CD4-positive, alpha-beta T cell (primary cell): ENCODE measurements around the gene SMYD4. TPM values are rescaled to one million over a fixed set of nuclear protein-coding genes. Genes with fewer than 3 reads are reported as not detected.
A peak's percentile ranks its signal among the peaks of the same experiment; 100 is the strongest.

Experiments
- ATAC-seq: fragments of 200-7000 bp; cut with Tn5 transposase; one replicate; pipeline ENCODE4 v1.10.0; 2022; ENCODE audit warnings: mild to moderate bottlenecking; ENCODE audit not compliant: poor library complexity
- CTCF ChIA-PET: fragments of 350-600 bp; sonication (Branson Sonifier 250); formaldehyde crosslinking; loops from one replicate; lab custom pipeline; 2021; ENCODE audit warnings: antibody characterized with exemption, inconsistent platforms; lab: Charles Lee
- POLR2A ChIA-PET: fragments of 350-600 bp; sonication (Branson Sonifier 250); formaldehyde crosslinking; loops from one replicate; lab custom pipeline; 2021; ENCODE audit warnings: antibody characterized with exemption, inconsistent platforms; lab: Charles Lee
- DNase-seq, 14 experiments: peaks; one replicate each; pipeline ENCODE4 v3.0.0-alpha.2; 2013 to 2020; ENCODE audit warnings: mixed read lengths in 2 of 14
- H3K27ac ChIP-seq, 2 donors: one replicate each; pipeline versions ENCODE4 v1.5.1 to v1.7.0; 2013; ENCODE audit warnings: low read length in 2 of 2, low read depth in 1 of 2, mild to moderate bottlenecking in 1 of 2
- H3K27me3 ChIP-seq, 2 experiments: 1 replicate in 1 of 2; 2 replicates in 1 of 2; pipeline versions ENCODE4 v1.6.1 to v1.7.0; 2013; ENCODE audit warnings: low read length in 2 of 2, control low read depth in 1 of 2, mild to moderate bottlenecking in 1 of 2, moderate library complexity in 1 of 2; ENCODE audit not compliant: insufficient read depth in 2 of 2, control insufficient read depth in 1 of 2
- H3K36me3 ChIP-seq: one replicate; pipeline ENCODE4 v1.6.1; 2013; ENCODE audit warnings: low read length, control low read depth; ENCODE audit not compliant: insufficient read depth
- H3K4me1 ChIP-seq: one replicate; pipeline ENCODE4 v1.6.1; 2013; ENCODE audit warnings: low read length, control low read depth; ENCODE audit not compliant: insufficient read depth
- H3K4me3 ChIP-seq: one replicate; pipeline ENCODE4 v1.5.1; 2013; ENCODE audit warnings: mild to moderate bottlenecking, low read length, moderate library complexity
- H3K9me3 ChIP-seq, 2 experiments: 1 replicate in 1 of 2; 2 replicates in 1 of 2; pipeline versions ENCODE4 v1.6.1 to v1.7.0; 2013; ENCODE audit warnings: low read length in 2 of 2, mild to moderate bottlenecking in 2 of 2, control low read depth in 1 of 2, moderate library complexity in 1 of 2; ENCODE audit not compliant: control insufficient read depth in 1 of 2, insufficient read depth in 1 of 2
- H3K27ac Mint-ChIP-seq: one replicate; pipeline ENCODE4 v1.8.0; 2020; ENCODE audit warnings: mixed read lengths
- H3K27me3 Mint-ChIP-seq: one replicate; pipeline ENCODE4 v1.8.0; 2021; ENCODE audit warnings: mixed read lengths
- H3K36me3 Mint-ChIP-seq: one replicate; pipeline ENCODE4 v1.8.0; 2021; ENCODE audit warnings: low read depth, mixed read lengths
- H3K4me1 Mint-ChIP-seq: one replicate; pipeline ENCODE4 v1.8.0; 2021; ENCODE audit warnings: low read depth, mixed read lengths
- H3K4me3 Mint-ChIP-seq: one replicate; pipeline ENCODE4 v1.8.0; 2020; ENCODE audit warnings: mild to moderate bottlenecking, mixed read lengths
- H3K9me3 Mint-ChIP-seq: one replicate; pipeline ENCODE4 v1.8.0; 2020; ENCODE audit warnings: mixed read lengths
- intact Hi-C, 2 experiments: fragments of 100-400 bp; cut with DNase I in 1 of 2; cut with micrococcal nuclease in 1 of 2; formaldehyde crosslinking; loops; one replicate each; pipeline versions ENCODE4 v1.15.1 to v1.9.0; 2023 to 2025; cut with DNase I, micrococcal nuclease
- total RNA-seq, 174 experiments: library from RNA in 2 of 174; stranded (reverse) in 2 of 174; gene quantifications; one replicate each; pipeline ENCODE4 v1.2.3 and lab custom pipeline; 2021 to 2026
- TF ChIP-seq, protein P1 (sequence below): fragments of 200-600 bp; IDR thresholded peaks from one replicate; pipeline ENCODE4 v1.8.0; 2022; ENCODE audit warnings: antibody characterized with exemption, mild to moderate bottlenecking

Gene SMYD4
- total RNA-seq, 2 experiments from 2014 or later, result 9.3 to 10.6 TPM

GRCh38 chr17:1762901-1763898 is 66.5 kb downstream of the SMYD4 start:
- H3K4me1 ChIP-seq, result peaks cover 57% of the 10 kb centered on the region
- no peaks in the 10 kb centered on the region for H3K9me3 ChIP-seq
- no peak overlapping the region for H3K4me3 ChIP-seq
- H3K27ac Mint-ChIP-seq, result peak overlapping the region; percentile 83
- H3K27me3 Mint-ChIP-seq, result no peaks in the 10 kb centered on the region
- intact Hi-C loops, result loop anchor here in 1 of 2 experiments (5.0 to 10.0 kb wide), 3 partner anchors 41 to 98 kb away; partner anchors contain the start of genes SMYD4 and WDR81
- ChIA-PET POLR2A (interaction anchor here (1.1 to 3.1 kb wide), 11 partner anchors 9 to 120 kb away, joined by 3 to 35 read pairs (median 8); partner anchors contain the start of genes RPA1, SMYD4 and WDR81), CTCF (interaction anchor here (1.4 kb wide), 1 partner anchor 10 kb away, joined by 3 read pairs; no protein-coding TSS in a partner anchor)
- peak overlapping the region; percentile 65 for H3K4me3 Mint-ChIP-seq
- no peaks in the 10 kb centered on the region for H3K27me3 ChIP-seq
- H3K36me3 ChIP-seq, result no peaks in the 10 kb centered on the region
- ATAC-seq (no peak), DNase-seq (peak in 2 of 14 experiments; percentile 18 to 42)
- H3K36me3 Mint-ChIP-seq, result no peaks in the 10 kb centered on the region
- H3K9me3 Mint-ChIP-seq, result no peaks in the 10 kb centered on the region
- peaks cover 51% of the 10 kb centered on the region for H3K4me1 Mint-ChIP-seq
- TF ChIP-seq, protein P1, sequence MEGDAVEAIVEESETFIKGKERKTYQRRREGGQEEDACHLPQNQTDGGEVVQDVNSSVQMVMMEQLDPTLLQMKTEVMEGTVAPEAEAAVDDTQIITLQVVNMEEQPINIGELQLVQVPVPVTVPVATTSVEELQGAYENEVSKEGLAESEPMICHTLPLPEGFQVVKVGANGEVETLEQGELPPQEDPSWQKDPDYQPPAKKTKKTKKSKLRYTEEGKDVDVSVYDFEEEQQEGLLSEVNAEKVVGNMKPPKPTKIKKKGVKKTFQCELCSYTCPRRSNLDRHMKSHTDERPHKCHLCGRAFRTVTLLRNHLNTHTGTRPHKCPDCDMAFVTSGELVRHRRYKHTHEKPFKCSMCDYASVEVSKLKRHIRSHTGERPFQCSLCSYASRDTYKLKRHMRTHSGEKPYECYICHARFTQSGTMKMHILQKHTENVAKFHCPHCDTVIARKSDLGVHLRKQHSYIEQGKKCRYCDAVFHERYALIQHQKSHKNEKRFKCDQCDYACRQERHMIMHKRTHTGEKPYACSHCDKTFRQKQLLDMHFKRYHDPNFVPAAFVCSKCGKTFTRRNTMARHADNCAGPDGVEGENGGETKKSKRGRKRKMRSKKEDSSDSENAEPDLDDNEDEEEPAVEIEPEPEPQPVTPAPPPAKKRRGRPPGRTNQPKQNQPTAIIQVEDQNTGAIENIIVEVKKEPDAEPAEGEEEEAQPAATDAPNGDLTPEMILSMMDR, result no peak
- peak overlapping the region; percentile 54 to 80 for H3K27ac ChIP-seq

DNA sequence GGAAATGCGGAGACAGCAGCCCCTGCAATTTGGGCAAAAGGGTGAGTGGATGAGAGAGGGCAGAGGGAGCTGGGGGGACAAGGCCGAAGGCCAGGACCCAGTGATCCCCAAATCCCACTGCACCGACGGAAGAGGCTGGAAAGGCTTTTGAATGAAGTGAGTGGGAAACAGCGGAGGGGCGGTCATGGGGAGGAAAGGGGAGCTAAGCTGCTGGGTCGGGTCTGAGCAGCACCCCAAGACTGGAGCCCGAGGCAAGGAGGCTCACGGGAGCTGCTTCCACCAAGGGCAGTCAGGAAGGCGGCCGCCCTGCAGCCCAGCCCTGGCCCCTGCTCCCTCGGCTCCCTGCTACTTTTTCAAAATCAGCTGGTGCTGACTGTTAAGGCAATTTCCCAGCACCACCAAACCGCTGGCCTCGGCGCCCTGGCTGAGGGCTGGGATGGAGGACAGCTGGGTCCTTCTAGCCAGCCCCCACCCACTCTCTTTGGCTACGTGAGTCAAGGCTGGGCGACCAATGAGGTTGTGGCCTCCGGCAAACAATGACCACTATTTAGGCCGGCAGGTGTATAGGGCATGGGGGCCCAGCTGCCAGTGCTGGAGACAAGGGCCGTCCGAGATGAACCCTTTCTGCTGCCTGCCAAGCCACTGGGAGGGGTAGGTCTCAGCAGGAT is 67.3 kb downstream of the SMYD4 start:
- no peaks in the 10 kb centered on the region for H3K9me3 Mint-ChIP-seq
- H3K4me3 Mint-ChIP-seq, result no peak overlapping the region
- H3K9me3 ChIP-seq, result no peaks in the 10 kb centered on the region
- H3K27me3 Mint-ChIP-seq, result no peaks in the 10 kb centered on the region
- peak overlapping the region; percentile 50 to 80 for H3K27ac ChIP-seq
- no peaks in the 10 kb centered on the region for H3K36me3 Mint-ChIP-seq
- TF ChIP-seq, protein P1, result no peak
- peak overlapping the region; percentile 83 for H3K27ac Mint-ChIP-seq
- peaks cover 45% of the 10 kb centered on the region for H3K4me1 Mint-ChIP-seq
- intact Hi-C loops, result loop anchor here in 1 of 2 experiments (5.0 to 10.0 kb wide), 3 partner anchors 40 to 98 kb away; partner anchors contain the start of genes SMYD4 and WDR81
- ATAC-seq (no peak), DNase-seq (no peak)
- no peaks in the 10 kb centered on the region for H3K36me3 ChIP-seq
- ChIA-PET CTCF (no interaction called here), POLR2A (interaction anchor here (1.3 to 3.1 kb wide), 3 partner anchors 21 to 46 kb away, joined by 5 to 33 read pairs (median 8); partner anchors contain the start of gene WDR81)
- no peaks in the 10 kb centered on the region for H3K27me3 ChIP-seq
- H3K4me1 ChIP-seq, result peaks cover 57% of the 10 kb centered on the region
- no peak overlapping the region for H3K4me3 ChIP-seq

DNA sequence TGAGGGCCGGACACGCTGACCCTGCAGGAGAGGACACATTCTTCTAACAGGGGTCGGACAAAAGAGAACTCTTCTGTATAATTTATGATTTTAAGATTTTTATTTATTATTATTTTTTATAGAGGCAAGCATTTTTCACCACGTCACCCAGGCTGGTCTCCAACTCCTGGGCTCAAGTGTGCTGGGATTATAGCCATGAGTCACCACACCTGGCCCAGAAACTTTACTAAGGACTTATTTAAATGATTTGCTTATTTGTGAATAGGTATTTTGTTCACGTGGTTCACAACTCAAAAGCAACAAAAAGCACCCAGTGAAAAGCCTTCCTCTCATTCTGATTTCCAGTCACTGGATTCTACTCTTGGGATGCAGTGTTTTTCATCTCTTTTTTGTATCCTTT is 70.2 kb downstream of the SMYD4 start:
- ATAC-seq (no peak), DNase-seq (no peak)
- TF ChIP-seq, protein P1, result no peak
- H3K36me3 Mint-ChIP-seq, result no peaks in the 10 kb centered on the region
- H3K27ac ChIP-seq, result no peak overlapping the region
- H3K4me3 Mint-ChIP-seq, result no peak overlapping the region
- CTCF ChIA-PET, result no interaction called here
- peaks cover 42% of the 10 kb centered on the region for H3K4me1 Mint-ChIP-seq
- H3K4me3 ChIP-seq, result no peak overlapping the region
- H3K27ac Mint-ChIP-seq, result no peak overlapping the region
- H3K9me3 Mint-ChIP-seq, result no peaks in the 10 kb centered on the region
- no peaks in the 10 kb centered on the region for H3K36me3 ChIP-seq
- POLR2A ChIA-PET, result no interaction called here
- H3K27me3 ChIP-seq, result no peaks in the 10 kb centered on the region
- H3K4me1 ChIP-seq, result peaks cover 41% of the 10 kb centered on the region
- H3K27me3 Mint-ChIP-seq, result no peaks in the 10 kb centered on the region
- intact Hi-C loops, result no loop called here
- H3K9me3 ChIP-seq, result no peaks in the 10 kb centered on the region
